ENCODE data around the gene CSF1.

Gene CSF1

DNA sequence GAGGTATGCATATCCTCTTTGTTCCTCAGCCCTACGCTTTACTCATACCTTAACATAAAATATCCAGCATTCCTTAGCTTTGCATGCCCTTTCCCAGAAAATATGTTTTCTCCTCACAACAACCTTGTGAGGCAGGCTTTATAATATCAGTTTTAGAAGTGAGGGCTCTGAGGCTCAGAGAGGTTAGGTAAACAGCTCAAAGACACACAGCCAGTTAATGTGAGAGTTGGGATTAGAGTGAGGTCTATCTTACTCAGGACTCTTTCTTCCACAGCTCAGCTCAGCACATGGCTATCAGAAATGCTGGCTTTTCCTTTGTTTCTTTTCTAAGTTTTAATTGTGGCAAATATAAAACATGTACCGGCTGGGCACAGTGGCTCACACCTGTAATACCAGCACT, 27.9 kb downstream of the CSF1 start:
- Histone ChIP-seq H3K4me3 (no peak overlapping the region), H3K27ac (no peak overlapping the region)
- DNase-seq (ENCODE audit: low spot score): no peak
- TF ChIP-seq, protein P1, sequence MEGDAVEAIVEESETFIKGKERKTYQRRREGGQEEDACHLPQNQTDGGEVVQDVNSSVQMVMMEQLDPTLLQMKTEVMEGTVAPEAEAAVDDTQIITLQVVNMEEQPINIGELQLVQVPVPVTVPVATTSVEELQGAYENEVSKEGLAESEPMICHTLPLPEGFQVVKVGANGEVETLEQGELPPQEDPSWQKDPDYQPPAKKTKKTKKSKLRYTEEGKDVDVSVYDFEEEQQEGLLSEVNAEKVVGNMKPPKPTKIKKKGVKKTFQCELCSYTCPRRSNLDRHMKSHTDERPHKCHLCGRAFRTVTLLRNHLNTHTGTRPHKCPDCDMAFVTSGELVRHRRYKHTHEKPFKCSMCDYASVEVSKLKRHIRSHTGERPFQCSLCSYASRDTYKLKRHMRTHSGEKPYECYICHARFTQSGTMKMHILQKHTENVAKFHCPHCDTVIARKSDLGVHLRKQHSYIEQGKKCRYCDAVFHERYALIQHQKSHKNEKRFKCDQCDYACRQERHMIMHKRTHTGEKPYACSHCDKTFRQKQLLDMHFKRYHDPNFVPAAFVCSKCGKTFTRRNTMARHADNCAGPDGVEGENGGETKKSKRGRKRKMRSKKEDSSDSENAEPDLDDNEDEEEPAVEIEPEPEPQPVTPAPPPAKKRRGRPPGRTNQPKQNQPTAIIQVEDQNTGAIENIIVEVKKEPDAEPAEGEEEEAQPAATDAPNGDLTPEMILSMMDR (IDR thresholded peaks at IDR 0.05): no peak

DNA sequence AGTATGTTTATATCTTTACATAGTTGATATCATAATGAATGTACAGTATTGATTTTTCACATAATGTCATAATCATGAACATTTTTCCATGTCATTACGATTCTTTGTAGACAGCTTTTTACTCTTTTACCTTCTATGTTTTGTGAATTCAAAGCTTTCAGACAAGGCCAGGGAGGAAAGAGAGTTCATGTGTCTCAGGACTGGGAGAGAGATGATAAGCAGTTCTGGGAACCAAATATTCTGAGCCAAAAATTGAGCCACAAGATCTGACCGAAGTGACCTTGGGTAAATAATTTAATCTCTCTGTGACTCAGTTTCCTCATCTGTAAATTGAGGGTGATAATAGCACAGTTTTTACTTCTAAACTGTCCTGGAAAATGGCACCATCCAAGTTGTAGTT, 31.8 kb downstream of the CSF1 start:
- TF ChIP-seq, protein P1 (IDR thresholded peaks at IDR 0.05): no peak

DNA sequence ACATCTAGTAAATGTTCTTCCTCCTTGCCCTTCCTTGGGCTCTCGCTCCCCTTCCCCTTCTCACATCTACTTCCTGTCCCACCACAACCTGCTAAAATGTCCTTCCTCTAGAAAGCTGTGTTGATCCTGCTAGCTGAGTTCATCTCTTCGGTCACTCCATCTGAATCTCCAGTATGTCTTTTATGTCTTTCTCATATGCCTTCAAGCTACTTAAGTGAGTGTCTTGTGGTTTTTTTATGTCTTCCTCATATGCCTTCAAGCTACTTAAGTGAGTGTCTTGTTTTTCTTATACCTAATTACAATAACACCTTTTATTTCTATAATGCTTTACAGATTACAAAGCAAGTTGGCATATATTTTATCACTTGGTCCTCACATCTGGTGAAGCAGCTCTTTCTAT, 33.9 kb downstream of the CSF1 start:
- Histone ChIP-seq H3K27ac (no peak overlapping the region), H3K4me3 (no peak overlapping the region)
- DNase-seq (ENCODE audit: low spot score): no peak
- TF ChIP-seq, protein P1 (IDR thresholded peaks at IDR 0.05): no peak

More for the DNA sequence above, 31.8 kb downstream of the CSF1 start:
- Histone ChIP-seq H3K27ac (no peak overlapping the region), H3K4me3 (no peak overlapping the region)
- no peak for DNase-seq (ENCODE audit: low spot score)

DNA sequence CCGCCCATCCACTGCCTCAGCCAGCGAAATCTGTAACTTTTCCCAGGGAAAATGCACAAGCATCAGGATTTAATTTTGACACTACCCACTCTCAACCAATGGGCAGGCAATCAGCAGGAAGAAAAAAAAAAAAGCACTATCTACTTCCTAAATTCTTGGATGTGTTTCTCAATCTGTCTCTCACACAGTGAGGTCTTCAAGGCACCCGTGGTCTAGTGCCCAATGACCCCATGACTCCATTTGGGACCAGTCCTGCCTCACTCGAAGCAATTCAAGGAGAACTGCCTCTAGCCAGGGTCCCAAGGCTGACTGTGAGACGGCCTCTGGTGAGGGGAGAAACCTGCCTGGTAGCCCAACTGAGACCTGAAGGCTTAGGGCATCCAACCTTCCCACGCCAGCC, 35.9 kb downstream of the CSF1 start:
- TF ChIP-seq, protein P1 (IDR thresholded peaks at IDR 0.05): no peak
- H3K4me3 ChIP-seq: no peak overlapping the region
- no peak for DNase-seq (ENCODE audit: low spot score)
- H3K27ac ChIP-seq: no peak overlapping the region

DNA sequence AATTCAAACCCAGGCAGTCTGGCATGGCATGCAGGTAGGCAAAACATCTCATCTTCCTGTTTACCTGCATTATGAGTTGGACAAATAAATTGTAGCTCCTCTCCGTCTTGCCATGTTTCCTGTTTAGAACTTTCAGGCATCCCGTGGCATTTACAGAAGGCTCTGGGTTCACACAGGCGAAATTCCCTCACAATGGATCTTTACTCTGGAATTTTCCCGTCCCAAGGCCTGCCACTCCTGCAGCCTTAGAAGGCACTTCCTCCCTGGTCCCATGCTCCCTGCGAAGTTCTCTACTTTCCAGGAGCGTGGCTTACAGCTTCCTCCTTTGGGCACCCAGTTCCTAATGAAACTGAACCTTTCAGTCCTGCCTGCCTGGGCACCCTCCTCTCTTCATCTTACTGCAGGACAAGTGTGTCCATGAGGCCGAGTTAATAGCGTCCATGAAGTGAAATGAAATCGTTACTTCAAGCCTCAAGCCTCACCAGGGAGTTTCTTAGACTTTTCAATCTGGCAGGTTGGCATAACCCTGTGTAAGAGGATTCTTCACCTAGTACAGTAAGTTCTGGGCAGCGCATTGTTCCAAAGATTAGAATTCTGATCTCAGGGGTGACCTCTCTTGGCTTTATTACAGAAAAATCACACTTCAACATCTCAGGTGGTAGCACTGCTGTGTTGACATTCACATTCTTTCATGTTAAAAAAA, 37.1 kb downstream of the CSF1 start:
- no peak for DNase-seq (ENCODE audit: low spot score)

DNA sequence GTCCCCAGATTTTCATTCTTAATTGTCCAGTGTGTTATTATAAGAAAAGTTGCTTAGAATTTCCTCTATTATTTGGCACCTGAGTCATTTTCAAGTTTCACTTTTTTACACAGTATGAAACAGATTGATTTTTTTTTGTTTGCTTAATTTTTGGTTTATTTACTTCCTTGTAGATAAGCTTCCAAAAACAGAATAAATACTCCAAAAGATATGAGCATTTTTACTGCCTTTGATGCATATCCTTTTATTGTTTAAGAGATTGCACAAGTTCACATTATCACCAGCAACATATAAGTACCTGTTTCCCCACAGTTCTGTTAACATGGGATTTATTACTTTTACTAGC, 37.6 kb downstream of the CSF1 start:
- DNase-seq (ENCODE audit: low spot score): no peak
- Histone ChIP-seq H3K4me3 (no peak overlapping the region), H3K27ac (no peak overlapping the region)
- TF ChIP-seq, protein P1 (IDR thresholded peaks at IDR 0.05): no peak

More for the DNA sequence above, 37.1 kb downstream of the CSF1 start:
- Histone ChIP-seq H3K4me3 (no peak overlapping the region), H3K27ac (no peak overlapping the region)
- TF ChIP-seq, protein P1 (IDR thresholded peaks at IDR 0.05): no peak

DNA sequence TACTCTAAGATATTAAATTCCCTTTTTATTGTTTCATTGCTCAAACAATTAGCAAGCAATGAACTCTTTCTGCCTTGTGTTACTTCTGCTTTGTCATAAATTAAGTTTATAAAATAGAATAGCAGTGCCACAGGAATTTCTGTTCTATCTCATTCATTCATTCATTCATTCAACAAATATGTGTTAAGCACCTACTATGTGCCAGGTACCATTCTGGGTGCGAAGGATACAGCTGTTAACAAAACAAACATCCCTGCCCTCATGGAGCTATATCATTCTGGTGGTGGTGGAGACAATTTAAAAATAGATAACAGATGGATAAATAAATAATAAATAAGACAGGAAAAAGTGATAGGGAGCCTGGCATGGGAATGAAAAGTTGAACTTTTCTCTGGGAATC, 39.4 kb downstream of the CSF1 start:
- no peak overlapping the region for H3K4me3 ChIP-seq
- H3K27ac ChIP-seq: no peak overlapping the region
- no peak for DNase-seq (ENCODE audit: low spot score)
- TF ChIP-seq, protein P1 (IDR thresholded peaks at IDR 0.05): no peak
